Measurements from ENCODE around the gene CR1. TPM values are rescaled to one million over a fixed set of nuclear protein-coding genes. Genes with fewer than 3 reads are reported as not detected.

CR1 gene
- total and polyA plus RNA-seq, 9 donors, result 0.25 to 5.8 (median 1.2) TPM

DNA sequence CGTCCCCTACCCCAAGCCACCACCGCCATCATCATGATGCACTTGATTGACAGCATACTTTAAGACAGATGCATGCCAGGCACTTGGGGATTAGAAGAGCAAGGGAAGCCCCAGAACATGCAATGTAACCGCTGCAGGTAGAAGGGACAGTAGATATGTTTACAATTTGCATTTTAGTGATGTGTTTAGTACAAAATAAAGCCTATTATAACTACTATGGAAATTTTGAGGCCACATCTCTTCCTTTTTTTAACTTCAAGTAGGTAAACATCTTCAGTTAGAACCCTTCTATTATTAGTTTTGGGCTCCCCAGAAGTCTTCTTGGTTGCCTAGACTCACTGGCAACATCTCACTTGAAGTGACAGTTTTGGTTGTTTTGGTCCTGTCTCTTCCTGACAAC is 174.2 kb downstream of the CR1 start:
- Histone ChIP-seq H3K4me1 (ENCODE audit: insufficient read depth) (peaks cover 3% of the 10 kb centered on the region), H3K9me3 (no peaks in the 10 kb centered on the region), H3K27ac (no peak overlapping the region), H3K4me3 (no peak overlapping the region), H3K36me3 (no peaks in the 10 kb centered on the region), H3K27me3 (no peaks in the 10 kb centered on the region)
- TF ChIP-seq EP300 (IDR thresholded peaks at IDR 0.05) (no peak), POLR2A (IDR thresholded peaks at IDR 0.05) (no peak)
- TF ChIP-seq, protein P1, sequence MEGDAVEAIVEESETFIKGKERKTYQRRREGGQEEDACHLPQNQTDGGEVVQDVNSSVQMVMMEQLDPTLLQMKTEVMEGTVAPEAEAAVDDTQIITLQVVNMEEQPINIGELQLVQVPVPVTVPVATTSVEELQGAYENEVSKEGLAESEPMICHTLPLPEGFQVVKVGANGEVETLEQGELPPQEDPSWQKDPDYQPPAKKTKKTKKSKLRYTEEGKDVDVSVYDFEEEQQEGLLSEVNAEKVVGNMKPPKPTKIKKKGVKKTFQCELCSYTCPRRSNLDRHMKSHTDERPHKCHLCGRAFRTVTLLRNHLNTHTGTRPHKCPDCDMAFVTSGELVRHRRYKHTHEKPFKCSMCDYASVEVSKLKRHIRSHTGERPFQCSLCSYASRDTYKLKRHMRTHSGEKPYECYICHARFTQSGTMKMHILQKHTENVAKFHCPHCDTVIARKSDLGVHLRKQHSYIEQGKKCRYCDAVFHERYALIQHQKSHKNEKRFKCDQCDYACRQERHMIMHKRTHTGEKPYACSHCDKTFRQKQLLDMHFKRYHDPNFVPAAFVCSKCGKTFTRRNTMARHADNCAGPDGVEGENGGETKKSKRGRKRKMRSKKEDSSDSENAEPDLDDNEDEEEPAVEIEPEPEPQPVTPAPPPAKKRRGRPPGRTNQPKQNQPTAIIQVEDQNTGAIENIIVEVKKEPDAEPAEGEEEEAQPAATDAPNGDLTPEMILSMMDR (IDR thresholded peaks at IDR 0.05), result no peak
- no peak for DNase-seq
- intact Hi-C loops (cut with DNase I), result no loop called here
- 67 to 76% (median 75%) methylated on average over 3 of the region's 3 CpGs for WGBS, 3 donors

DNA sequence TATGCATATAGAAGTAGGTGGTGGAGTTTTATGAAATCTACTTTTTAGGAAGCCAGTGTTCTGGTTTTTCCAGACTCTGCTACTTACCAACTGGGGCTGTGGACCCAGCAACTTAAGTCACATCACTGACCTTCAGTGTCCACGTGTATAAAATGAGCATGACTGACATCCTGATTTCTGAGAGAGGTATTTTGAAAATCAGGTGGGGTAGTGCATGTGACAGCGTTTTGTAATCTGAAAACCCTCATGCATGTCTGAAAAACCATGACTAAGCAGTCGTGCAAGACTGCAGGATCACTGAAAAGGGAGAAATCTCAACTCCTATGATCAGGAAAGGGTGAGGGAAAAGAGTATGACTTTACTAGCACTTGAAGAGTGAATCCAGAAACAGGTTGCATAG is 175.0 kb downstream of the CR1 start:
- WGBS, 3 donors, result 34 to 46% (median 45%) methylated on average over 3 of the region's 3 CpGs
- no peak overlapping the region for H3K4me3 ChIP-seq
- no peaks in the 10 kb centered on the region for H3K9me3 ChIP-seq
- H3K27me3 ChIP-seq, result no peaks in the 10 kb centered on the region
- TF ChIP-seq POLR2A (IDR thresholded peaks at IDR 0.05) (no peak), EP300 (IDR thresholded peaks at IDR 0.05) (no peak)
- TF ChIP-seq, protein P1 (IDR thresholded peaks at IDR 0.05), result no peak
- intact Hi-C loops (cut with DNase I), result no loop called here
- no peaks in the 10 kb centered on the region for H3K36me3 ChIP-seq
- H3K27ac ChIP-seq, result no peak overlapping the region
- peaks cover 3% of the 10 kb centered on the region for H3K4me1 ChIP-seq (ENCODE audit: insufficient read depth)
- no peak for DNase-seq

DNA sequence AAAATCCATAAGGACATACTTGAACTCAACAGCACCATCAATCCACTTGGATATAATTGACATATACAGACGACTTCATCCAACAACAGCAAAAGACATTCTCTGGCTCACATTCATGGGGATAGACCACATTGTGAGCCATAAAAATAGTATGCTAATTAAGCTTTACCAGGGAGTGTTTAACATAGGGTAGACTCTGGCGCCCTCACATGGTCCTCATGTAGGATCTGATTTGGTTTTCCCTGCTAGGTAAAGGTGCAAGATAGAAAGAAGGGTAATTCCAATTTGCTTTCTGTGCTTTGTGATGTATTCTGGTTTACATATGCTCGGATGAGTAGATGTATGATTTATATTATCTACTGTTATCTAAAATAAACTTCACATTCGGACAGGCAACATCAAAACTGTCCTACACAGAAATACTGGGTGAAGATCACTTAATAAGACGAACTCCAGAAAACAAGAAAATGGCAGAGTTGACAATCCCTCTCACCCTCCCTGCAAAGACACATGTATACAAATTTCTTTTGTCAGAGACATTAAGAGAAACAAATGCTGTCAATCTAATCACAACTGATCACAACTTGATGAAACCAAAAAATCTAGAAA is 176.7 kb downstream of the CR1 start:
- intact Hi-C loops (cut with DNase I), result no loop called here
- WGBS, 3 donors, result 24 to 28% (median 25%) methylated on average over 5 of the region's 5 CpGs
- no peak for TF ChIP-seq POLR2A (IDR thresholded peaks at IDR 0.05)
- TF ChIP-seq EP300 (IDR thresholded peaks at IDR 0.05), result no peak
- TF ChIP-seq, protein P1 (IDR thresholded peaks at IDR 0.05), result no peak
- H3K9me3 ChIP-seq, result no peaks in the 10 kb centered on the region
- no peaks in the 10 kb centered on the region for H3K36me3 ChIP-seq
- no peak for DNase-seq
- H3K27me3 ChIP-seq, result no peaks in the 10 kb centered on the region
- H3K4me3 ChIP-seq, result no peak overlapping the region
- peaks cover 3% of the 10 kb centered on the region for H3K4me1 ChIP-seq (ENCODE audit: insufficient read depth)
- H3K27ac ChIP-seq, result no peak overlapping the region

DNA sequence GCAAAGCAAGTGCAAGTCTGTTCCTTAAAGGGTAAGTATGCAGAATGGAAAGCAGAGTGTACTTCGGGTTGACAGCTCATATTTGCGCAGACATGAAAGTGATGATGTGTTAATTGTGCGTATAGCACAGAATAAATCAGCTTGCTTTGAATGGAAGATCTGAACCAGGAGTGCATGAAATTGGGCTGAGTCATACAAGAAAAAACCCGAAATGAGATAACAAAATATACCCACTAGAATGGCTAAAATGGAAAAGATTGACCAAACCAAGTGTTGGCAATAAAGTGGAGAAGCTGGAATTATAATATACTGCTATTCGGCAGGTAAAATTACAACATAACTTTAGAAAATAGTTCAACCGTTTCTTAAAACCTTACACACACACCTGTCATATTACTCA is 177.4 kb downstream of the CR1 start:
- Histone ChIP-seq H3K4me3 (no peak overlapping the region), H3K4me1 (ENCODE audit: insufficient read depth) (peaks cover 3% of the 10 kb centered on the region), H3K9me3 (no peaks in the 10 kb centered on the region), H3K27ac (no peak overlapping the region), H3K36me3 (no peaks in the 10 kb centered on the region), H3K27me3 (no peaks in the 10 kb centered on the region)
- no peak for DNase-seq
- TF ChIP-seq POLR2A (IDR thresholded peaks at IDR 0.05), result no peak
- TF ChIP-seq EP300 (IDR thresholded peaks at IDR 0.05), result no peak
- TF ChIP-seq, protein P1 (IDR thresholded peaks at IDR 0.05), result no peak
- 70 to 73% (median 72%) methylated on average over 6 of the region's 6 CpGs for WGBS, 3 donors
- intact Hi-C loops (cut with DNase I), result no loop called here

All from ovary (tissue), 9 donors.